Measurements from ENCODE around the gene AKT2.

The AKT2 gene

GRCh38 chr19:40231544-40232424, 53.4 kb downstream of the AKT2 start:
- DNase-seq (ENCODE audit: low read depth), result no peak
- no peak overlapping the region for H3K4me3 ChIP-seq (ENCODE audit: low read length)
- no peak for TF ChIP-seq CTCF (IDR thresholded peaks at IDR 0.05; ENCODE audit: insufficient read depth, low read depth, low read length, missing control alignments)

GRCh38 chr19:40231057-40231456, 54.1 kb downstream of the AKT2 start:
- TF ChIP-seq CTCF (IDR thresholded peaks at IDR 0.05; ENCODE audit: insufficient read depth, low read depth, low read length, missing control alignments), result no peak
- no peak overlapping the region for H3K4me3 ChIP-seq (ENCODE audit: low read length)
- DNase-seq (ENCODE audit: low read depth), result no peak

GRCh38 chr19:40229926-40230417, 55.2 kb downstream of the AKT2 start:
- no peak overlapping the region for H3K4me3 ChIP-seq (ENCODE audit: low read length)
- no peak for TF ChIP-seq CTCF (IDR thresholded peaks at IDR 0.05; ENCODE audit: insufficient read depth, low read depth, low read length, missing control alignments)
- no peak for DNase-seq (ENCODE audit: low read depth)

- DNase-seq (ENCODE audit: low read depth), result peak; percentile 42
- H3K4me3 ChIP-seq (ENCODE audit: low read length), result no peak overlapping the region
- TF ChIP-seq CTCF (IDR thresholded peaks at IDR 0.05; ENCODE audit: insufficient read depth, low read depth, low read length, missing control alignments), result no peak
Observed at GRCh38 chr19:40229484-40229883, 55.7 kb downstream of the AKT2 start.

GRCh38 chr19:40228863-40229262, 56.3 kb downstream of the AKT2 start:
- no peak for TF ChIP-seq CTCF (IDR thresholded peaks at IDR 0.05; ENCODE audit: insufficient read depth, low read depth, low read length, missing control alignments)
- no peak overlapping the region for H3K4me3 ChIP-seq (ENCODE audit: low read length)
- no peak for DNase-seq (ENCODE audit: low read depth)

GRCh38 chr19:40228346-40228745, 56.8 kb downstream of the AKT2 start:
- no peak for DNase-seq (ENCODE audit: low read depth)
- TF ChIP-seq CTCF (IDR thresholded peaks at IDR 0.05; ENCODE audit: insufficient read depth, low read depth, low read length, missing control alignments), result no peak
- H3K4me3 ChIP-seq (ENCODE audit: low read length), result no peak overlapping the region
